Liver (tissue), 3 donors: ENCODE results near the gene TPRN.

Source experiments
- ATF3 ChIP-seq: IDR thresholded peaks from 2 replicates; pipeline ENCODE4 v1.6.1; 2016; ENCODE audit warnings: antibody characterized with exemption
- CTCF ChIP-seq: fragments of 150-350 bp; IDR thresholded peaks from 2 replicates; pipeline ENCODE4 v1.5.1; 2017; ENCODE audit warnings: improper control_type of control experiment, low read depth, low read length; ENCODE audit not compliant: missing input control
- GABPA ChIP-seq, 2 donors: IDR thresholded peaks in 1 of 2; conservative IDR thresholded peaks in 1 of 2; 2 replicates each; pipeline ENCODE4 v1.6.1; 2016; ENCODE audit warnings: antibody characterized with exemption in 2 of 2, mild to moderate bottlenecking in 1 of 2, moderate library complexity in 1 of 2
- JUND ChIP-seq, 2 donors: IDR thresholded peaks; 2 replicates each; pipeline ENCODE4 v1.6.1; 2016; ENCODE audit warnings: antibody characterized with exemption in 2 of 2
- NR2F2 ChIP-seq: IDR thresholded peaks from 2 replicates; pipeline ENCODE4 v1.6.1; 2016; ENCODE audit warnings: antibody characterized with exemption
- RAD21 ChIP-seq, 2 donors: IDR thresholded peaks; 2 replicates each; pipeline ENCODE4 v1.6.1; 2016; ENCODE audit warnings: antibody characterized with exemption in 2 of 2, mild to moderate bottlenecking in 2 of 2
- SP1 ChIP-seq: IDR thresholded peaks from 2 replicates; pipeline ENCODE4 v1.6.1; 2018; ENCODE audit warnings: antibody characterized with exemption, mild to moderate bottlenecking
- TAF1 ChIP-seq: conservative IDR thresholded peaks from 2 replicates; pipeline ENCODE4 v1.6.1; 2016; ENCODE audit warnings: antibody characterized with exemption, mild to moderate bottlenecking
- YY1 ChIP-seq: IDR thresholded peaks from 2 replicates; pipeline ENCODE4 v1.6.1; 2016; ENCODE audit warnings: antibody characterized with exemption, mild to moderate bottlenecking
- TF ChIP-seq, protein P1 (sequence below): IDR thresholded peaks from 2 replicates; pipeline ENCODE4 v1.6.1; 2016; ENCODE audit warnings: antibody characterized with exemption
- TF ChIP-seq, protein P2 (sequence below): IDR thresholded peaks from 2 replicates; pipeline ENCODE4 v1.6.1; 2016; ENCODE audit warnings: antibody characterized with exemption
- TF ChIP-seq, protein P3 (sequence below): IDR thresholded peaks from 2 replicates; pipeline ENCODE4 v1.6.1; 2016; ENCODE audit warnings: antibody characterized with exemption, mild to moderate bottlenecking
- donor health status: healthy.
- donor health status: healthy.

DNA sequence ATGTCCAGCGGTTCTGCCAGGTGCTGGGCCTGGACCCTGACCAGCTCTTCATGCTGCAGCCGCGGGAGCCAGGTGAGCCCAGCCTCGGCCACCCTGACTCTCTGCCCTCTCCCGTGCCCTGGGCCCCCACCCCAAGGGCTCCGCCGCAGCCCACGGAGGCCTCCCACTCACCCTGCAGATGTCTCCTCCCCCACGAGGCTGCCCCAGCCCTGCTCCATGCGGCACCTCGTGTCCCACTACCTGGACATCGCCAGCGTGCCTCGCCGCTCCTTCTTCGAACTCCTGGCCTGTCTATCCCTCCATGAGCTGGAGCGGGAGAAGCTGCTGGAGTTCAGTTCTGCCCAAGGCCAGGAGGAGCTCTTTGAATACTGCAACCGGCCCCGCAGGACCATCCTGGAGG lies 14.1 kb upstream of the TPRN start:
- TF ChIP-seq, protein P1, sequence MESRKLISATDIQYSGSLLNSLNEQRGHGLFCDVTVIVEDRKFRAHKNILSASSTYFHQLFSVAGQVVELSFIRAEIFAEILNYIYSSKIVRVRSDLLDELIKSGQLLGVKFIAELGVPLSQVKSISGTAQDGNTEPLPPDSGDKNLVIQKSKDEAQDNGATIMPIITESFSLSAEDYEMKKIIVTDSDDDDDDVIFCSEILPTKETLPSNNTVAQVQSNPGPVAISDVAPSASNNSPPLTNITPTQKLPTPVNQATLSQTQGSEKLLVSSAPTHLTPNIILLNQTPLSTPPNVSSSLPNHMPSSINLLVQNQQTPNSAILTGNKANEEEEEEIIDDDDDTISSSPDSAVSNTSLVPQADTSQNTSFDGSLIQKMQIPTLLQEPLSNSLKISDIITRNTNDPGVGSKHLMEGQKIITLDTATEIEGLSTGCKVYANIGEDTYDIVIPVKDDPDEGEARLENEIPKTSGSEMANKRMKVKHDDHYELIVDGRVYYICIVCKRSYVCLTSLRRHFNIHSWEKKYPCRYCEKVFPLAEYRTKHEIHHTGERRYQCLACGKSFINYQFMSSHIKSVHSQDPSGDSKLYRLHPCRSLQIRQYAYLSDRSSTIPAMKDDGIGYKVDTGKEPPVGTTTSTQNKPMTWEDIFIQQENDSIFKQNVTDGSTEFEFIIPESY, result no peak
- no peak for TF ChIP-seq NR2F2
- TF ChIP-seq CTCF, result no peak
- TF ChIP-seq, protein P2, sequence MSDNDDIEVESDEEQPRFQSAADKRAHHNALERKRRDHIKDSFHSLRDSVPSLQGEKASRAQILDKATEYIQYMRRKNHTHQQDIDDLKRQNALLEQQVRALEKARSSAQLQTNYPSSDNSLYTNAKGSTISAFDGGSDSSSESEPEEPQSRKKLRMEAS, result no peak
- no peak for TF ChIP-seq RAD21 (IDR thresholded peaks at IDR 0.05)
- no peak for TF ChIP-seq TAF1
- TF ChIP-seq JUND (IDR thresholded peaks at IDR 0.05), result no peak
- no peak for TF ChIP-seq SP1
- TF ChIP-seq, protein P3, sequence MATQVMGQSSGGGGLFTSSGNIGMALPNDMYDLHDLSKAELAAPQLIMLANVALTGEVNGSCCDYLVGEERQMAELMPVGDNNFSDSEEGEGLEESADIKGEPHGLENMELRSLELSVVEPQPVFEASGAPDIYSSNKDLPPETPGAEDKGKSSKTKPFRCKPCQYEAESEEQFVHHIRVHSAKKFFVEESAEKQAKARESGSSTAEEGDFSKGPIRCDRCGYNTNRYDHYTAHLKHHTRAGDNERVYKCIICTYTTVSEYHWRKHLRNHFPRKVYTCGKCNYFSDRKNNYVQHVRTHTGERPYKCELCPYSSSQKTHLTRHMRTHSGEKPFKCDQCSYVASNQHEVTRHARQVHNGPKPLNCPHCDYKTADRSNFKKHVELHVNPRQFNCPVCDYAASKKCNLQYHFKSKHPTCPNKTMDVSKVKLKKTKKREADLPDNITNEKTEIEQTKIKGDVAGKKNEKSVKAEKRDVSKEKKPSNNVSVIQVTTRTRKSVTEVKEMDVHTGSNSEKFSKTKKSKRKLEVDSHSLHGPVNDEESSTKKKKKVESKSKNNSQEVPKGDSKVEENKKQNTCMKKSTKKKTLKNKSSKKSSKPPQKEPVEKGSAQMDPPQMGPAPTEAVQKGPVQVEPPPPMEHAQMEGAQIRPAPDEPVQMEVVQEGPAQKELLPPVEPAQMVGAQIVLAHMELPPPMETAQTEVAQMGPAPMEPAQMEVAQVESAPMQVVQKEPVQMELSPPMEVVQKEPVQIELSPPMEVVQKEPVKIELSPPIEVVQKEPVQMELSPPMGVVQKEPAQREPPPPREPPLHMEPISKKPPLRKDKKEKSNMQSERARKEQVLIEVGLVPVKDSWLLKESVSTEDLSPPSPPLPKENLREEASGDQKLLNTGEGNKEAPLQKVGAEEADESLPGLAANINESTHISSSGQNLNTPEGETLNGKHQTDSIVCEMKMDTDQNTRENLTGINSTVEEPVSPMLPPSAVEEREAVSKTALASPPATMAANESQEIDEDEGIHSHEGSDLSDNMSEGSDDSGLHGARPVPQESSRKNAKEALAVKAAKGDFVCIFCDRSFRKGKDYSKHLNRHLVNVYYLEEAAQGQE, result no peak
- TF ChIP-seq ATF3, result no peak
- no peak for TF ChIP-seq GABPA (IDR thresholded peaks at IDR 0.05 in 1 of 2, conservative IDR thresholded peaks at IDR 0.05 in 1 of 2)
- no peak for TF ChIP-seq YY1
